HL-60 (cell line): ENCODE data around the gene CLRN1.
"Not testable (repeated sequence)": the region's sequence is repeated elsewhere in the genome, so short reads cannot be mapped to it uniquely, and the experiment has no call there.

ENCODE experiments used
- CTCF ChIP-seq: IDR thresholded peaks from one replicate; pipeline ENCODE4 v1.5.1; 2011; ENCODE audit warnings: low read length, control low read depth, inconsistent platforms; ENCODE audit not compliant: insufficient read depth
- TF ChIP-seq, protein P1 (sequence below): IDR thresholded peaks from 2 replicates; pipeline ENCODE4 v1.6.1; 2012; ENCODE audit warnings: low read depth; ENCODE audit not compliant: insufficient replicate concordance

DNA sequence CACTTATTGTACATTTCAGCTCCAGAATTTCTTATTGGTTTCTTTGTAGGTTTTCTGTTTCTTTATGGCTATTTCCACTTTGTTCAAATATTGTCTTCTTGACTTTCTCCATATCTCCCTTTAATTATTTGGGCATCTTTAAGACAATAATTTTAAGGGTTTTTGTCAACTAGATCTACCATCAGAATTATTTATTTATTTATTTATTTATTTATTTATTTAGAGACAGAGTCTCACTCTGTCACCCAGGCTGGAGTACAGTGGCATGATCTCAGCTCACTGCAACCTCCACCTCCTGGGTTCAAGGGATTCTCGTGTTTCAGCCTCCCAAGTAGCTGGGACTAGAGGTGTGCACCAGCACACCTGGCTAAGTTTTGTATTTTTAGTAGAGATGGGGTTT, 15.9 kb upstream of the CLRN1 start:
- TF ChIP-seq CTCF, result not testable (repeated sequence)
- TF ChIP-seq, protein P1, sequence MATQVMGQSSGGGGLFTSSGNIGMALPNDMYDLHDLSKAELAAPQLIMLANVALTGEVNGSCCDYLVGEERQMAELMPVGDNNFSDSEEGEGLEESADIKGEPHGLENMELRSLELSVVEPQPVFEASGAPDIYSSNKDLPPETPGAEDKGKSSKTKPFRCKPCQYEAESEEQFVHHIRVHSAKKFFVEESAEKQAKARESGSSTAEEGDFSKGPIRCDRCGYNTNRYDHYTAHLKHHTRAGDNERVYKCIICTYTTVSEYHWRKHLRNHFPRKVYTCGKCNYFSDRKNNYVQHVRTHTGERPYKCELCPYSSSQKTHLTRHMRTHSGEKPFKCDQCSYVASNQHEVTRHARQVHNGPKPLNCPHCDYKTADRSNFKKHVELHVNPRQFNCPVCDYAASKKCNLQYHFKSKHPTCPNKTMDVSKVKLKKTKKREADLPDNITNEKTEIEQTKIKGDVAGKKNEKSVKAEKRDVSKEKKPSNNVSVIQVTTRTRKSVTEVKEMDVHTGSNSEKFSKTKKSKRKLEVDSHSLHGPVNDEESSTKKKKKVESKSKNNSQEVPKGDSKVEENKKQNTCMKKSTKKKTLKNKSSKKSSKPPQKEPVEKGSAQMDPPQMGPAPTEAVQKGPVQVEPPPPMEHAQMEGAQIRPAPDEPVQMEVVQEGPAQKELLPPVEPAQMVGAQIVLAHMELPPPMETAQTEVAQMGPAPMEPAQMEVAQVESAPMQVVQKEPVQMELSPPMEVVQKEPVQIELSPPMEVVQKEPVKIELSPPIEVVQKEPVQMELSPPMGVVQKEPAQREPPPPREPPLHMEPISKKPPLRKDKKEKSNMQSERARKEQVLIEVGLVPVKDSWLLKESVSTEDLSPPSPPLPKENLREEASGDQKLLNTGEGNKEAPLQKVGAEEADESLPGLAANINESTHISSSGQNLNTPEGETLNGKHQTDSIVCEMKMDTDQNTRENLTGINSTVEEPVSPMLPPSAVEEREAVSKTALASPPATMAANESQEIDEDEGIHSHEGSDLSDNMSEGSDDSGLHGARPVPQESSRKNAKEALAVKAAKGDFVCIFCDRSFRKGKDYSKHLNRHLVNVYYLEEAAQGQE, result not testable (repeated sequence)
